ENCODE measurements around the gene KIAA1217.

The KIAA1217 gene

GRCh38 chr10:24246365-24246764 lies 37.4 kb downstream of the KIAA1217 start:
- no peak for DNase-seq (ENCODE audit: low read depth in 1 of 2, low spot score in 1 of 2)

- DNase-seq (ENCODE audit: low read depth in 1 of 2, low spot score in 1 of 2), result no peak
Measured at GRCh38 chr10:24247841-24248240, 38.9 kb downstream of the KIAA1217 start.

GRCh38 chr10:24249829-24250415 lies 41.0 kb downstream of the KIAA1217 start:
- no peak for DNase-seq (ENCODE audit: low read depth in 1 of 2, low spot score in 1 of 2)

DNA sequence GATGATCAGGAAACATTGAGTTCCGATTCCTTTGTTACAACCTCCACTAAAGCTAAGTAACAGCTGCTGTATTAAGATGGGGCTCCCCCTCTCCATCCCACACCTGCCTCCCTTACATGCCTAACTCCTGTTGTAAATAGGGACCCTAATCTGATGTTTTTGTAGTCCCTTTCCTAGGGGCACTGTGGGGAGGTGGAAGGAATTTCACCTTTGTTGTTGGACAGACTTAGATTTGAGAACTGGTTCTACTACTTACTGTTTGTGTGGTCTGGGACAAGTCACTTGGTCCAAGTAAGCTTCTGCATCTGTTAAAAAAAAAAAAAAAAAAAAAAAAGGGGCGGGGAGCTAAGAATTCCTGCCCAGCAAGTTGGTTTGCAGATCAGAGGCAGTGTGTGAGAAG lies 42.6 kb downstream of the KIAA1217 start:
- DNase-seq (ENCODE audit: low read depth in 1 of 2, low spot score in 1 of 2), result no peak

DNA sequence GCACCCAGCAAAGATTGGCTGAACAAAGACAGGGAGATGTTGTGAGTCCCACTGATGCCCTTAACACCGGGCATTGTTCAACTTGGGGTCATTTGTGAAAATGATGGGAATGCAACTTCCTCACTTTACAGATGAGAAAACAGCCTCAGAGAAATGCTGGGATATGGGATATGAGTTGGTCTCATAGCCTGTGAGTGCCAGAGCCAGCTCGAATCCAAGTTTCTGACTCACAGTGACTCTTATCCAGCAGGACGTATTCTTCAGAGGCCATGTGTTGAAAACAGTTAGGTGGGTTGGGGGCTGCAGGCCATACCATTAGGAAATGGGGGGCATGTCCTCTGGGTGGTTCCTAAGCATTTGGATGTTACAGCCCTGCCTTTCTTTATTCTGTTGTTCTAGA lies 45.2 kb downstream of the KIAA1217 start:
- no peak for DNase-seq (ENCODE audit: low read depth in 1 of 2, low spot score in 1 of 2)

DNA sequence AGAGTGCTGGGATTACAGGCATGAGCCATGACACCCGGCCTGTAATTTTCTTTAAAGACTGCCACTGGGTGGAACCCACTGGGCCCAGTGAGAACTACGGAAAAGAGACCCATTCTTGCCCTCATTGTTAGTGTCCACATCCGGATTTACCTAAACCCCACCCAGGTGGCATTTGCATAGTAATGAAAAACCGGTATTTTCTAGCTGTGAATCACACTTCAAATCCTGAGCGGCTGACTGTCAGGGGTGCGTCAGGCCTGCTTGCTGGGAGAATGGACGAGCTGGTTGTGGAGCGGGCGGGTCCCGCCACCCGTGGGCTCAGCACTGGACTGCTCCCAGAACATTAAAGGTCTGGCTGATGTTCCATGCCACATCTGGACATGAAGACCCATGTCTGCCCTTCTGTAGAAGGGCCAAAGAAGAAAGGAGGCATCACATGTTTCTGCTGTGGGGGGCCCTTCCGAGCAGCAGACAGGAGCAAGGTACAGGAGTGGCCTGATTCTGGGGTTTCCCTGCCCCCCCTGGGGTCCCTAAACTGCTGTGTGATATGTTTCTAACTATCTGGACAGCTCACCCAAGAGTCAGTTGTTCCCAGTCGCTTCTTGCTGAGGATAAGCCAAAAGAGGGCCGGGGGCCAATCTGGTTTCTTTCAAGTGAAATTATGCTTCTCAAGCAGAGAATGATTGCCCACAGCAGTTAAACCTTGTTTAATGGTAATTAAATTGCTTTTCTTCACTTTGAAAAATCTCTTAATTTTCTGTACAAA lies 46.4 kb downstream of the KIAA1217 start:
- DNase-seq (ENCODE audit: low read depth in 1 of 2, low spot score in 1 of 2), result no peak

GRCh38 chr10:24255881-24256311 lies 47.0 kb downstream of the KIAA1217 start:
- DNase-seq (ENCODE audit: low read depth in 1 of 2, low spot score in 1 of 2), result no peak

GRCh38 chr10:24256619-24257107 lies 47.7 kb downstream of the KIAA1217 start:
- DNase-seq (ENCODE audit: low read depth in 1 of 2, low spot score in 1 of 2), result no peak

DNA sequence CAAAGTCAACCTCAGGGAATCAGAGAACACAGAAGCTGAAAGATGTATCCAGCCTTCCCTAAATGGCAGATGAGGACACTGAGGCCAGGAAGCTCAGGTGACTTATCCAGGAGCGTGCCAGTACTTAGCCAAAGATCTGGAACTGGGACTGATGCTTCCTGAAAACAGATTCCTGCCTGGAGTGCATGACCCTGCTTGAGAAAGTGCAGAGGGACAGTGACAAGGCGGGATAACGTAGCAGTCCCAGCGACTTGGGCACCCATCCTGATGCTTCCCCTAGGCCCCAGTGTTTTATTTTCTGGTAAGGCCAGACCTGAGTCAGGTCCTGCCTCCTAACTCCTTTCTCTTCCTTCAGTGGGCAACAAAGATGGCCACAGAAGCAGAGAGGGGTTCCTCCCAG lies 48.6 kb downstream of the KIAA1217 start:
- no peak for DNase-seq (ENCODE audit: low read depth in 1 of 2, low spot score in 1 of 2)

- no peak for DNase-seq (ENCODE audit: low read depth in 1 of 2, low spot score in 1 of 2)
Measured at GRCh38 chr10:24259365-24260130, 50.6 kb downstream of the KIAA1217 start.

DNA sequence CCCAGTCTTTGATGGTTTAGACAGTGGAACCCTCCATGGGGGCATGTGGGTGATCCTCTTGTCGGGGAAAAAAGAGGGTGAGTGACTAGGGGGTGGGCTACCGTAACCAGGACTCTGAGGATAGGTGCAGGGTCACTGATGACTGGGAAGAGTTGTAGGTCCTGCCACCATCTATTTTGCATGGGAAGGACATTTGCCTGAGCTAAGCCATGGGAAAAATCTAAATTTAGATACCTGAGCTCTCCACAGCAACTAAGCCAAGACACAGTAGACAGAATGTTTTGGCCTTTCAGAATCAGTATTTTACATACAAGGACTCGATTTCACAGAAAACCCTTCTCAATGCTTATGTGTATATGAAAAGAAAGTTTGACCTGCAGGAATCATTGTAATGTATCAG lies 52.7 kb downstream of the KIAA1217 start:
- no peak for DNase-seq (ENCODE audit: low read depth in 1 of 2, low spot score in 1 of 2)

GRCh38 chr10:24262929-24263590 lies 54.1 kb downstream of the KIAA1217 start:
- DNase-seq (ENCODE audit: low read depth in 1 of 2, low spot score in 1 of 2), result no peak

GRCh38 chr10:24269476-24269875 lies 60.5 kb downstream of the KIAA1217 start:
- no peak for DNase-seq (ENCODE audit: low read depth in 1 of 2, low spot score in 1 of 2)

GRCh38 chr10:24272374-24272773 lies 63.4 kb downstream of the KIAA1217 start:
- no peak for DNase-seq (ENCODE audit: low read depth in 1 of 2, low spot score in 1 of 2)

- DNase-seq (ENCODE audit: low read depth in 1 of 2, low spot score in 1 of 2), result no peak
Measured at GRCh38 chr10:24277277-24277676, 68.3 kb downstream of the KIAA1217 start.

DNA sequence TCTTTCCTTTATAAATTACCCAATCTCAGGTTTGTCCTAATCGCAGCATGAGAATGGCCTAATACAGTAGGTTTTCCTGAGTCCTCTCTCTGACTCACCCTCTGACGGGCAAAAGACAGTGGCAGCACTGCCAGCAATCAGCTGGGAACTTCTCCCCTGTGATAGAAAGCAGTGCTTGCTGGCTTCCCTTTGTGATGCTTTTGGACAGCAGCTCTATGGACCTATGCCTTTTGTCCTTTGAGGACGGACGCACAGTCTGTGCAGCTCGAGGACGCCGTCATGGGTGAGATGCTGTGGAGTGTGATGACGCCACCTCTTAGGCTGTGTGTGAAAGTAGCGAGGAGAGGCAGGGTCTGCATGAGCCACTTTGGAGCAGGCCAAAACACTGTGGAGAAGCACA lies 68.8 kb downstream of the KIAA1217 start:
- DNase-seq (ENCODE audit: low read depth in 1 of 2, low spot score in 1 of 2), result no peak

DNA sequence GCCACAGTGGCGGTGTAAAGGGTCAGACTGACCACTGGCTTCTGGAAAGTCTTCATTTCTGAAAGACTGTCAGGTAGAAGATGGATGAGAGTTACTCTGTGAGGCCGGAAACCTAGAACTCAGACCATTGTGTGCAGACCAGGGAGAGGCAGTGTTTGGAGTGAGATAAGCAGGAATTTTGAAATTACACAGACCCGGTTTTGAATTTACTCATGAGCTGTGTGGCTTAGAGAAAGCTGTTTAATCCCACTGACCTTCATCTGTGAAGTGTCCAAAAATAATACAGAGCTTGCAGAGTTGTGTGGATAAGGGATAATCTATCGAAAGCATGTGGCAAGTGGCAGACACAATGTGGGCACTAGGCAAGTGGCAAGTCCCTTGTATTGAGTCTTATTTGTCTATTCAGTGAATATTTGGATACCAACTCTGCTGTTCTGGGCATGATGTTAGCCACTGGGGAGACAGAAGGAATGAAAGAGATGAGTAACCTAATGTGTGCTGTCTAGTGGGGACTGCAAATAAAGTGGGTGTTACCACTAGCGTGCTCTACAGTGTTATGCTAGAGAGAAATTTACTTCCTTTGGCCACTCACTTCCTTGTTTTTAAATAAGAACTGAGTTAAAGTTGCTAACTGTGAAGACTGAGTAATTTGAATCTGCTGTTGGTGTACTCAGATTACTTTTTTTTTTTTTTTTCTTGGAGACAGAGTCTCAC lies 69.4 kb downstream of the KIAA1217 start:
- no peak for DNase-seq (ENCODE audit: low read depth in 1 of 2, low spot score in 1 of 2)

GRCh38 chr10:24279166-24279565 lies 70.2 kb downstream of the KIAA1217 start:
- DNase-seq (ENCODE audit: low read depth in 1 of 2, low spot score in 1 of 2), result no peak

DNA sequence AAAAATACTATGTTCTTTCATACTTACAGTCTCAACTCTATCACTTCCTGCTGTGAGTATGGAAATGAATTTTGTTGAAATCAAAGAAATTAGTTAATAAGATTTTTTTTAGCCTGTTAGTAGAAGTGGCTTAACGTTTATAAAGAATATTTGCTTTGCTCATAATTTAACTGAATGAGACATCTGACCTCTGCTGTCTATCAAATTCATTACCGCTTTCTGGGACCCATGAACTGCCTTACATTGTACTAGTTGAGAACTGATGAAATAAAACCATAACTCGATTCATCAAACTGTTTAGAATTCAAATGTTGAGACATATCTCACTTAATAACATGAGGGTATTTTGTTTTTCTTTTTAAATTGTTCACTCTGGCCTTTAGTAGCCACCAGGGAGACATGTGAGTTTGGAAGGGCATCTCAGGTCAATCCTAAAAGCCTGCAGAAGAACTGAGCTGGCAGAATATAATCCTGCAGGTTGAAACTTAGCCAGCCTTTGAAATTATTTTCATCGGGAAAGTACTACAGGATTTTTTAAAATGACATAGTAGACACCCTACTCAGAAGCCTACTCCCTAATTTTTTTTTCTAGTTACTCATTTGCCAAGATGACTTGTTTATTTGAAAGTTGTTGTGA lies 78.7 kb downstream of the KIAA1217 start:
- DNase-seq (ENCODE audit: low read depth in 1 of 2, low spot score in 1 of 2), result no peak

- no peak for DNase-seq (ENCODE audit: low read depth in 1 of 2, low spot score in 1 of 2)
Measured at GRCh38 chr10:24288581-24288980, 79.6 kb downstream of the KIAA1217 start.
